Osteoblast (primary cell): Measurements from ENCODE around the gene SGPP2. TPM values are rescaled to one million over a fixed set of nuclear protein-coding genes. Genes with fewer than 3 reads are reported as not detected.

Experiments
- DNase-seq: peaks from one replicate; pipeline ENCODE4 v3.0.0; 2011; ENCODE audit warnings: low spot score, mixed read lengths; ENCODE audit not compliant: insufficient read length; ENCODE audit errors: missing footprints
- H2AFZ ChIP-seq: 2 replicates; pipeline ENCODE4 v1.6.0; 2011; ENCODE audit warnings: mild to moderate bottlenecking, low read length
- H3K27ac ChIP-seq: 2 replicates; pipeline ENCODE4 v1.5.1; 2011; ENCODE audit warnings: mild to moderate bottlenecking, low read depth, low read length, moderate library complexity
- H3K27me3 ChIP-seq: 2 replicates; pipeline ENCODE4 v1.6.0; 2012; ENCODE audit warnings: mild to moderate bottlenecking, control low read depth, inconsistent platforms, low read length, moderate library complexity; ENCODE audit not compliant: insufficient read depth
- H3K36me3 ChIP-seq: 2 replicates; pipeline ENCODE4 v1.5.1; 2011; ENCODE audit warnings: mild to moderate bottlenecking, low read length, control low read depth, moderate library complexity; ENCODE audit not compliant: insufficient read depth
- H3K4me1 ChIP-seq: 2 replicates; pipeline ENCODE4 v1.5.1; 2011; ENCODE audit warnings: mild to moderate bottlenecking, low read length, control low read depth, moderate library complexity; ENCODE audit not compliant: insufficient read depth
- H3K4me2 ChIP-seq: 2 replicates; pipeline ENCODE4 v1.6.0; 2011; ENCODE audit warnings: mild to moderate bottlenecking, low read length; ENCODE audit not compliant: insufficient read depth
- H3K4me3 ChIP-seq: fragments of 200-600 bp; sonication (generic); 3 replicates; pipeline ENCODE4 v1.5.1; 2012; ENCODE audit warnings: mild to moderate bottlenecking, low read length, inconsistent platforms; ENCODE audit not compliant: insufficient read depth
- H3K79me2 ChIP-seq: 2 replicates; pipeline ENCODE4 v1.6.0; 2012; ENCODE audit warnings: mild to moderate bottlenecking, low read length, control low read depth, inconsistent platforms; ENCODE audit not compliant: insufficient read depth
- H3K9me3 ChIP-seq: 2 replicates; pipeline ENCODE4 v1.5.1; 2011; ENCODE audit warnings: low read depth, low read length, control low read depth
- H4K20me1 ChIP-seq: 2 replicates; pipeline ENCODE4 v1.6.0; 2012; ENCODE audit warnings: mild to moderate bottlenecking, low read length, control low read depth; ENCODE audit not compliant: insufficient read depth
- CTCF ChIP-seq: IDR thresholded peaks from 2 replicates; pipeline ENCODE4 v1.5.1; 2011; ENCODE audit warnings: mild to moderate bottlenecking, low read depth, low read length, moderate library complexity; ENCODE audit errors: extremely low read depth
- total RNA-seq: library from RNA; depleted of rRNA; stranded (reverse); fragments of >200 nt; gene quantifications from 2 replicates; pipeline ENCODE4 v1.2.3, GENCODE V29; 2012

Gene SGPP2
- total RNA-seq, 1 donor = not detected

DNA sequence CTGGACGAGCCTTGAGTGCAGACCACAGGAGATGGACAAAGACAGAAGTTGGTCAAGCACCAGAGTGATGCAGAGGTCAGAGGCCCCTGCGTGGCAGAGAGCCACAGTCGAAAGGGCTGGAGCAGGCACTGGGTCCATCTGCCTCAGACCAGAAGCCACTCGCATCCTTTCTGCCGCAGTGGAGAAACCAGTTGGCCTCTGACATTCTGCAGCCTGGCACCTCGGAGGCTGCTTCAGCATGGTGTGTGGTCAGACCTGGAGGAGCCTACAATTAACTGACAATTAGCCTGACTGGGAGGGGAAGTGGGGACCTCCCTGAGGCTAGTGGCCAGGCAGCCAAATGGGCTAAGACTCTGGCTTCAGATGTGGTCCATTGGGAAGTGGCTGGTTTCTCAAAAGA, 111.1 kb downstream of the SGPP2 start:
- Histone ChIP-seq H3K36me3 (no peaks in the 10 kb centered on the region), H3K4me3 (no peak overlapping the region), H3K9me3 (no peaks in the 10 kb centered on the region), H3K27me3 (no peaks in the 10 kb centered on the region), H3K4me2 (peak overlapping the region; percentile 27), H2AFZ (no peak overlapping the region), H3K79me2 (no peaks in the 10 kb centered on the region), H3K4me1 (no peaks in the 10 kb centered on the region), H3K27ac (no peak overlapping the region), H4K20me1 (no peaks in the 10 kb centered on the region)
- no peak for TF ChIP-seq CTCF
- peak; percentile 1 for DNase-seq

- Histone ChIP-seq H3K9me3 (no peaks in the 10 kb centered on the region), H4K20me1 (no peaks in the 10 kb centered on the region), H3K27ac (no peak overlapping the region), H3K27me3 (no peaks in the 10 kb centered on the region), H3K79me2 (no peaks in the 10 kb centered on the region), H3K4me1 (no peaks in the 10 kb centered on the region), H2AFZ (no peak overlapping the region), H3K4me2 (no peak overlapping the region), H3K4me3 (no peak overlapping the region), H3K36me3 (no peaks in the 10 kb centered on the region)
- no peak for DNase-seq
- TF ChIP-seq CTCF = no peak
These were observed 114.2 kb downstream of the SGPP2 start for GRCh38 chr2:222538535-222538934.

- no peaks in the 10 kb centered on the region for H4K20me1 ChIP-seq
- H2AFZ ChIP-seq = no peak overlapping the region
- H3K4me3 ChIP-seq = no peak overlapping the region
- H3K27me3 ChIP-seq = no peaks in the 10 kb centered on the region
- DNase-seq = no peak
- no peaks in the 10 kb centered on the region for H3K36me3 ChIP-seq
- no peaks in the 10 kb centered on the region for H3K79me2 ChIP-seq
- no peak overlapping the region for H3K4me2 ChIP-seq
- TF ChIP-seq CTCF = no peak
- H3K4me1 ChIP-seq = no peaks in the 10 kb centered on the region
- H3K9me3 ChIP-seq = no peaks in the 10 kb centered on the region
- H3K27ac ChIP-seq = no peak overlapping the region
These were observed 120.3 kb downstream of the SGPP2 start for GRCh38 chr2:222544661-222545060.

GRCh38 chr2:222545823-222546795, 121.8 kb downstream of the SGPP2 start:
- no peaks in the 10 kb centered on the region for H3K9me3 ChIP-seq
- TF ChIP-seq CTCF = no peak
- no peaks in the 10 kb centered on the region for H3K36me3 ChIP-seq
- H3K79me2 ChIP-seq = no peaks in the 10 kb centered on the region
- DNase-seq = peak; percentile 34
- no peaks in the 10 kb centered on the region for H4K20me1 ChIP-seq
- no peak overlapping the region for H3K27ac ChIP-seq
- H3K27me3 ChIP-seq = no peaks in the 10 kb centered on the region
- H3K4me2 ChIP-seq = no peak overlapping the region
- no peaks in the 10 kb centered on the region for H3K4me1 ChIP-seq
- H2AFZ ChIP-seq = no peak overlapping the region
- no peak overlapping the region for H3K4me3 ChIP-seq
